ENCODE data around the gene CADPS2.

CADPS2 gene

DNA sequence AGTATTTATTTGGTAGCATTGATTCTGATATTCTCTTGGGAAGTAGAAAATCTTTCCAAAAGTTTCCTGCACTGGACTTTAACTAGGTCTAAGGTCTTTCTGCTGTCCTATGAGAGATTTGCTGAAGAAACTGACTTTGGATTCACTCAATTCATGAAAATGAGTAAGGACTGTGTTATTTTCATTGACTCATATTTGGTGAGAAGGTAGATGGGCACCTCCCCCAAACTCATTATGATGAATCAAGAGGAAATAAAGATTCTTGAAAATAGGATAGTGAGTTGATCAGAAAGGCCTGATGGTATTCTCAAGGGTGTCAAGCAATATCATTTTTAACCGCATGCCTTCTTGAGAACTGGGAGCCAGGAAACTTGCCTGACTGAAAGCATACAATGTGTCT lies 297.6 kb downstream of the CADPS2 start:
- DNase-seq, result no peak

DNA sequence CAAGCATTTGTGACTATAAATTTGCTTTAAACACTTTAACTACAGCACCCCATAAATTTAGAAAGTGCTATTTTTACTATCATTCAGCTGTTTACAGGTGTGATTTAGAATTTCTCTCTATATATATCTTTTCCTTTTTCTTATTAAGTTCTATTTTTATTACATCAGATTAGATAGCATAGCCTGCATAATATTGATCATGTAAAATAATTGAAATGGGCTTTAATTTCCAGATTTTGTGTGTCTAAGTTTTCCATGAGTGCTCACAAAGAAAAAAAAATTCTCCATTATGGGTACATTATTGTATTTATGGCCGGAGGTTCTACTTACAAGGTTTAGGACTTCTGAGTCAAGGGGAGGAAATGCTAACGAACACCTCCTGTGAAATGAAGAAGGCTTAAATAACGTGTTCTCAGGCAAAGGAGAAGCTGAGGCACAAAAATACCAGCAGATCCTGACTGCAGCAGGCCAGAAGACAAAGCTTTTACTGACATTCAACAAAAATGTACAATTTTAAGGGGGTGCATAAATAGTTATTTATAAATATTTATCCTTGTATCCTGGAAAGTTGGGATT lies 301.5 kb downstream of the CADPS2 start:
- DNase-seq, result no peak

GRCh38 chr7:122578350-122578749 lies 307.9 kb downstream of the CADPS2 start:
- DNase-seq, result no peak

DNA sequence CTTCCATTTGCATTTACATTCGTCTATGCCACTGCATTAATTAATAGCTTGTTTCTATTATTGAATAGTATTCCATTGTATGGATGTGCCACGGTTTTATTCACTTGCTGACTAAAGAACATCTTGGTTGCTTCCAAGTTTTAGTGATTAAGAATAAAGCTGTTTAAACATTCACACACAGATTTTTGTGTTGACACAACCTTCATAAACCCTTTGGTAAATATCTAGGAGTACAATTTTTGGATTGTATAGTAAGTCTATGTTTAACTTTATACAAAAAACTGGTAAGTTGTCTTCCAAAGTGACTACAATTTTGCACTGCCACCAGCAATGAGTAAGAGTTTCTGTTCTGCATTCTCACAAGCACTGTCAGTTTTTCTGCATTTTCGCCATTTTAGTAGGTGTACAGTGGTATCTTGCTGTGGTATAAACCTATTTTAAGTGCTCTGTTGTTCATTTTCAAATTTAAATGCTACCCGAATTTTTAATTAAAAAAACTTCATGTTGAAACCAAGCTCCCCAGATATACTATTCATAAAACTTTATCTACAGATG lies 308.7 kb downstream of the CADPS2 start:
- DNase-seq, result no peak

- no peak for DNase-seq
Observed at GRCh38 chr7:122572706-122573105, 313.6 kb downstream of the CADPS2 start.

- DNase-seq, result no peak
Observed at GRCh38 chr7:122561326-122561725, 324.9 kb downstream of the CADPS2 start.

- no peak for DNase-seq
Observed at GRCh38 chr7:122556873-122557542, 329.3 kb downstream of the CADPS2 start.

DNA sequence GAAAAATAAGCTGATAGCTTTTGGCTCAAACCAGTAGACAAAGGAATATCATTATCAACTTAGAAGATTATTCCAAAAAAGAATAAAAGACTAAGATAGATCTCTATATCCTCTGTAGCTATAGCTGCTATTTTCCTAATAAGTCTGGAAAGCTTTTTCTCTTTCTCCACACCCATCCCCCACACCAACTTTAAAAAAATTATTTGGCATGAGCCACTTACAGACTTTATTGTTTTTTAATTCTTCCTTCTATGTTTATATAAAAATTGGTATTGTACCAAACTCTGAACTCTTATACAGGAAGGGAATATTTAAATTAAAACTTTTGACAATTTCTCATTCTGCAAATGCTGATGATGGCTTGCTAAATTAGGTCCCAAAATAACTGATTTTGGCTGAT lies 330.0 kb downstream of the CADPS2 start:
- no peak for DNase-seq

- DNase-seq, result no peak
Observed at GRCh38 chr7:122553761-122554160, 332.5 kb downstream of the CADPS2 start.

- DNase-seq, result no peak
Observed at GRCh38 chr7:122552769-122553168, 333.5 kb downstream of the CADPS2 start.

GRCh38 chr7:122550545-122550944 lies 335.7 kb downstream of the CADPS2 start:
- no peak for DNase-seq

- DNase-seq, result no peak
Observed at GRCh38 chr7:122549578-122549977, 336.7 kb downstream of the CADPS2 start.

GRCh38 chr7:122546496-122546895 lies 339.8 kb downstream of the CADPS2 start:
- DNase-seq, result no peak

DNA sequence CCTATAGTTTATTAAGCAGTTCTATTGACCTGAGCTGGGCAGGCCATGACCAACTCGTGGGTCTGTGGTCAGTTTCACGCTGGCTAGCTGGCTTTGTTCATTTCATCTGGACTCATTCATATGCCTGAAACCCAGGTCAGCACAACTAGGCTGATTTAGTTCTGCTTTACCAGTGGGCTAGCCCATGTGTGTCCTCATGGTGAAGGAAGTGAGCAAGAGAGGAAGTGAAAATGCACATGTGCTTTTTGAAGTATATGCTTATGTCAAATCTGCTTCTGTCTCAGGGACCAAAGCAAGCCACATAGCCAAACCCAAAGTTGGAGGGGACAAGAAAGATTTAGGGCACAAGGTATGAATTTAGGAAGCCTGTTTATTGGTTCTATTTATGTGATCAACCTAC lies 341.8 kb downstream of the CADPS2 start:
- no peak for DNase-seq

DNA sequence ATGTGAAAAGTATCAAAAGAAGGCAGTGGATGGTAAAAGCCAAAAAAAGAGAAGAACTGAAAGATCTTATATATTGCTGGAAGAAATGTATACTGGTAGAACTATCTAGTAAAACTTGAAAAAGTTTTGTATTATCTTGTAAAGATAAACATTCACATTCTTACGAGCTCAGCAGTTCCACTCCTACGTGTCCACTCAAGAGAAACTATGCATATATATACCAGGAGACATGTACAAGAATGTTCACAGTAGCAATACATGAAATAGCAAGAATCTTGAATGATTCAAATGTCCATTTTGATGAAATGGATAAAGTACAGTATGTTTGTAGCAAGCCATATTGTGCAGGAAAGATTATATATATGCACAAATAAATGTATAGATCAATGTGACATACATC lies 342.4 kb downstream of the CADPS2 start:
- no peak for DNase-seq

DNA sequence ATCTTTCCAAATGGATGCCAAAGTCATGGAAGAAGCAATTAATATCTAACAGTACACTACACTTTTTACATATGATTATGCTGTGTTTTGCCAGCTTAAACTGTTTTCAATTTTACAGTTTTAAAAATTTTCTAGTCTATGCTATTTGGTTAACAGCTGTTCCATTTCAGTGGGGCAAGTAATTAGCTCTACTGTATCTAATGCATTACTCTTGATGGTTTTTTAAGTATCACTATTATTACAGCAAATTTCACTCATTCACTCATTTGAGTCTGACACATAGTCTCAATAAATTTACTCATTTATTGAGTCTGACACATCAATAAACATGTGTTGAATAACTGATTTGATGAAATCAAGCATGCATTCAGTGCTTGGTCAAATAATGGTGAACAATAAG lies 343.1 kb downstream of the CADPS2 start:
- no peak for DNase-seq

DNA sequence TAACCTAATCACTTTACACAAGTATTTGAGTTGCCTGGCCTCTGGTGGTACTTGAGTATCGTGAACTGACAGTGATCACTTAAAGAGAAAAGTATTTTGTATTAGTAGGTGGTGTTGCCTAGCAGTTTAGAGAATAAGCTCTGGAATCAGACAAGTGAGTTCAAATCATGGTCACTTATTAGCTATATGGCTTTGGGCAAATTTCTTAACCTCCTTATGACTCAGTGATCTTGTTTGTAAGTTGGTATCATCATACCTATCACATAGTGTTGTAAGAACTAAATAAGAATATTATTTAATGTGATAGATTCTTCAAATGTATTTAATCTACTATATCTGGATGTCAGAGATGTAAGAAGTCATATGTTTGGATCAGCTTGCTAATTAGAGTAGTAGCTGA lies 351.2 kb downstream of the CADPS2 start:
- no peak for DNase-seq

DNA sequence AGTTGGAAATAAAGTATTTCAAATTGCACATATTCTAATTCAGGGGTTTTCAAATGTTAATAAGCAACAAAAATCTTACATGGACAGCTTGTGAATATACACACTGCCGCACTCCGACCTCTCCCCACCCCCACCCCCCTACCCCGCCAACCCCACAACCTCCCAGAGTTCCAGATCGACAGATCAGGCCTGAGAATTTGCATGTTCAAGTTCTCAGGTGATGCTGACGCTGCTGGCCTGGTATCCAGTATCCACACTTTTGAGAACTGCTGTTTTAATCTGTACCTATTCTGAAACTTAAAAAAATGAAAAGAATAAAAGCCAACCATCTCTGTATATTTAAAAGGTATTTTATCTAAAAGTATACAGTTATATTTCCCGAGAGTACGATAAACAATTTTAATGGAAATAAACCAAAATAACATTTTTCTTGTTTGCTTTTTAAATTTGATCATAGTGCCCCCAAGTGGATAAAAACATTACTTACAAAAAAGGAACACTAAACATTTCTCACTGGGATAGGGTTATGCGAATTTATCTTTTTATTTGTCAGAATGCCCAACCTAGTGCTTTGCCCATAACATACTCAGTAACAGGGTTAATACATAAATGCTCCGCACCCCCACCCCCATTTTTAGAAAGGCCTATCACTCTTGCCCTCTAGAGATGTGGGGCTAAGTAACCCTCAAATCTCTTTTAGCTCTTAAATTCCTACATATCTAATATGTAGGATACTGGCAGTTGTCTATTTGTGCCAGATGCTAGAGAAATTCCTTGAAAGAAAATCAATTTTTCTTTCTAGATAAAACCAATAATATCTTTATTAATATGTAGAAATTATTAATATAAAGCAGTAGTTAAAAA lies 353.6 kb downstream of the CADPS2 start:
- DNase-seq, result no peak

DNA sequence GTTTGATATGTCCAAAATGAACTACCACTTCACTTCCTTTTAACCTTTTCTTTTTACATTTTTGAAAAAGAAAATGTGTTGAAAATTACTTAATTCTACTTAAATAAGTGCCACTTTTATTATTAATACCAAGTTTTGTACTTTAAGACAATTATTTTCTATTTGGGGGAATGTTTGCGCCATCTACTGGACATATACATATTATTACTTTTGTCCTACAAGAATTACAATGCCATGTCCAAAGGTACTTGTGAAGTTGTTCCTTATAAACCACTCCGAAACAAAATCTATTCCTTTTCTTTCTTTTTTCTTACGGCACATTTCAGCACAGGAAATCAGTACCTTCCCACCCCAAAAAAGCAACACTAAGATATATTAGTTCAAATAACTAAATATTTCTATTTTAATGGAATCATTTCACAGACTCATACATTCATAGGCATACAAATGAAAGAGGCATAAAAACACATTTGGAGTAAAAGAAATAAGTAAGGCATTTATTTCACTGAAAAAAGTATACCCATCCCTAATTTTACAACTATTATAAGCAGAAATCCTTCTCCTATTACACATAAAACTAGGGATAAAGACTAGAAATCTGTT lies 357.3 kb downstream of the CADPS2 start:
- peak in 1 of 5 donors; percentile 1 for DNase-seq

DNA sequence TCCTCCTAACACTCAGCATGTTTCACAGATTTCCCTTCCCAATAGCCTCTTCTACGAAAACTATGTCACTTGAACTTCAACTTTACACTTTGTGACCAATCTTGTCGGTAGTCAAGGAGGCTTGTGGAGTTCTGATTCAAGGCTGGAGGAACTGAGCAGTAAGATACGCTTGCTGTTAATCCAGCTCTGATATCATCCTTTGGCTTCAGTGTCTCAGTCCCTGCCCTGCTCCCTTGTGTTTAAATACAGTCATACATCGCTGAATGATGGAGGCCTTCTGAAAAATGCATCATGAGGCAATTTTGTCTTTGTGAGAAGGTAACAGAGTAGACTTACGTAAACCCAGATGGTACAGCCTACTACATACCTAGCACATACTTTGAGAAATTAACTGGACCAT lies 360.9 kb downstream of the CADPS2 start:
- DNase-seq, result no peak

DNA sequence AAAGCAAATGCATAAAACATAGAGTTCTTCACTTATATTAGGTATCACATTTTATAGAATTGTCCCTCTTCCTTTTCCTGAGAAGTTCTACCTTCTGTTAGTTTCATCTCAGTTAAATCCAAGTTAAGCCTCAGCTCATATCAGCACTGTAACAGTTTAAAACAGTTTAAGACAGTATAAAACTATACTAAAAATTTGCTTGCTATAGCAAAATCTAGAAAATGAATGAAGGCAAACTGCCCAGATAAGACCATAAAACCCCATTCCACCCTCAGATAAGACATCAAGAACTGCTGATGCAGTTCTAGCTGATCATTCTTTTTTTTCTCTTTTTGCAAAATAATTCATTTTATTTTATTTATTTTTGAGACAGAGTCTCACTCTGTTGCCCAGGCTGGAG lies 364.5 kb downstream of the CADPS2 start:
- no peak for DNase-seq

- no peak for DNase-seq
Observed at GRCh38 chr7:122520971-122521555, 365.2 kb downstream of the CADPS2 start.

GRCh38 chr7:122518488-122518887 lies 367.8 kb downstream of the CADPS2 start:
- no peak for DNase-seq
